ENCODE measurements around the gene SEC14L1. TPM values are rescaled to one million over a fixed set of nuclear protein-coding genes. Genes with fewer than 3 reads are reported as not detected.

The SEC14L1 gene
- total RNA-seq, 1 experiment from 2014 or later: 78.6 TPM

- no peak for DNase-seq (ENCODE audit: low spot score)
- CTCF ChIA-PET: no interaction called here
- intact Hi-C loops (cut with micrococcal nuclease; ENCODE audit: unreplicated experiment): no loop called here
- H3K27me3 ChIP-seq (replicated peaks; ENCODE audit: insufficient read depth, low read depth, low read length, poor library complexity): no peaks in the 10 kb centered on the region
- H3K36me3 ChIP-seq (ENCODE audit: insufficient read depth, low read length, poor library complexity, severe bottlenecking): no peaks in the 10 kb centered on the region
- H3K27ac ChIP-seq (ENCODE audit: low read depth, low read length, poor library complexity, severe bottlenecking): no peak overlapping the region
- TF ChIP-seq CTCF (conservative IDR thresholded peaks at IDR 0.05; ENCODE audit: low read depth, low read length) (no peak), EZH2 (IDR thresholded peaks at IDR 0.05; ENCODE audit: borderline replicate concordance, low read depth, low read length, poor library complexity, severe bottlenecking) (no peak)
- no peaks in the 10 kb centered on the region for H3K4me1 ChIP-seq (ENCODE audit: insufficient read depth, low read length, poor library complexity, severe bottlenecking)
- POLR2A ChIA-PET (ENCODE audit: low non-redundant PET): no interaction called here
- no TSS peak for BruUV-seq (replicated peaks)
- no peak overlapping the region for H3K4me3 ChIP-seq (ENCODE audit: low read depth, low read length, poor library complexity, severe bottlenecking)
- no peaks in the 10 kb centered on the region for H3K9me3 ChIP-seq (ENCODE audit: low read depth, low read length, poor library complexity, severe bottlenecking)
These were observed 11.7 kb upstream of the SEC14L1 start for GRCh38 chr17:77128896-77129567.

DNA sequence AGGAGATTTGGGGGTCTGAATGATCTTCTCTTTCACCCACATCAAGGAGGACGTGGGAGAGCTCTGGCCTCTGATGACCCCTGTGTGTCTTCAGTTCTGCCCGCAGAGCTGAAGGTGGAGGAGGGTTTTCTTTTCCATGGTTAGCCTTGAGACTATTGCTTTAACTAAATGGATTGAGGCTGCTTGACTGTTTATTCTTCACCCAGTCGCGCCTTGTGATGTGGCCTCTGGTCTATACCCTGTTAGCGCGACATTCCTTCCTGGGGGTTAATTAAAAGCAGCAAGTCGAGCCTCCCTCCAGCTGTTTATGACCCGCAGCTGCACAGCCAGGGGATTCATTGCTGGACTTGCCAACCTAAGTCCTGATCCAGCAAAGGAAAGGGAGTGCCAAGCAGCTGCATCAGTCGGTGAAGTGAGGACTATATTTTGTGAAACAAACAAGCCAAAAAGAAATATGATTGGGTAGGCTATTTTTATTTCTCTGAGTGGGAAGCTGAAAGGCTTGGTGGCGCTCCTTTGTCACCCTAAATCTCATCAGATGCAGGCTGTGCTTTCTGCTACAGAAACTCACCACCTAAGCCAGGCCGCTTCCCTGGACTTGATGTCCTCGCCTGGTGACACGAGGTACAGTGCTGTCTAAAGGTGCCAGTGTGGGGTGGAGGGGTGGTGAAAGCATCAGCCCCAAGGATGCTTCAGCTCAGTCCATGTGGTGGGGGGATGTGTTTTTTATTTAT lies 11.0 kb upstream of the SEC14L1 start:
- H3K27ac ChIP-seq (ENCODE audit: low read depth, low read length, poor library complexity, severe bottlenecking): no peak overlapping the region
- intact Hi-C loops (cut with micrococcal nuclease; ENCODE audit: unreplicated experiment): no loop called here
- BruUV-seq (replicated peaks): no TSS peak
- POLR2A ChIA-PET (ENCODE audit: low non-redundant PET): no interaction called here
- no peak for DNase-seq (ENCODE audit: low spot score)
- H3K36me3 ChIP-seq (ENCODE audit: insufficient read depth, low read length, poor library complexity, severe bottlenecking): no peaks in the 10 kb centered on the region
- TF ChIP-seq EZH2 (IDR thresholded peaks at IDR 0.05; ENCODE audit: borderline replicate concordance, low read depth, low read length, poor library complexity, severe bottlenecking) (no peak), CTCF (conservative IDR thresholded peaks at IDR 0.05; ENCODE audit: low read depth, low read length) (no peak)
- H3K4me3 ChIP-seq (ENCODE audit: low read depth, low read length, poor library complexity, severe bottlenecking): no peak overlapping the region
- CTCF ChIA-PET: no interaction called here
- no peaks in the 10 kb centered on the region for H3K4me1 ChIP-seq (ENCODE audit: insufficient read depth, low read length, poor library complexity, severe bottlenecking)
- H3K27me3 ChIP-seq (replicated peaks; ENCODE audit: insufficient read depth, low read depth, low read length, poor library complexity): no peaks in the 10 kb centered on the region
- H3K9me3 ChIP-seq (ENCODE audit: low read depth, low read length, poor library complexity, severe bottlenecking): no peaks in the 10 kb centered on the region

- Histone ChIP-seq H3K27me3 (replicated peaks; ENCODE audit: insufficient read depth, low read depth, low read length, poor library complexity) (no peaks in the 10 kb centered on the region), H3K9me3 (ENCODE audit: low read depth, low read length, poor library complexity, severe bottlenecking) (no peaks in the 10 kb centered on the region), H3K4me3 (ENCODE audit: low read depth, low read length, poor library complexity, severe bottlenecking) (no peak overlapping the region), H3K27ac (ENCODE audit: low read depth, low read length, poor library complexity, severe bottlenecking) (no peak overlapping the region), H3K4me1 (ENCODE audit: insufficient read depth, low read length, poor library complexity, severe bottlenecking) (no peaks in the 10 kb centered on the region), H3K36me3 (ENCODE audit: insufficient read depth, low read length, poor library complexity, severe bottlenecking) (no peaks in the 10 kb centered on the region)
- CTCF ChIA-PET: no interaction called here
- BruUV-seq (replicated peaks): no TSS peak
- TF ChIP-seq CTCF (conservative IDR thresholded peaks at IDR 0.05; ENCODE audit: low read depth, low read length): no peak
- TF ChIP-seq EZH2 (IDR thresholded peaks at IDR 0.05; ENCODE audit: borderline replicate concordance, low read depth, low read length, poor library complexity, severe bottlenecking): no peak
- intact Hi-C loops (cut with micrococcal nuclease; ENCODE audit: unreplicated experiment): no loop called here
- DNase-seq (ENCODE audit: low spot score): no peak
- POLR2A ChIA-PET (ENCODE audit: low non-redundant PET): no interaction called here
These were observed 10.2 kb upstream of the SEC14L1 start for GRCh38 chr17:77130525-77130924.

All from A673 (cell line).